GM23248 (cell line): ENCODE results near the gene MDM1. TPM values are rescaled to one million over a fixed set of nuclear protein-coding genes. Genes with fewer than 3 reads are reported as not detected.

Source experiments
- DNase-seq: peaks from one replicate; pipeline ENCODE4 v3.0.0-alpha.2; 2015
- H2AFZ ChIP-seq: fragments of 200-600 bp; sonication (generic); 2 replicates; pipeline ENCODE4 v1.6.1; 2016; ENCODE audit warnings: antibody characterized with exemption
- H3F3A ChIP-seq: fragments of 200-600 bp; sonication (generic); 2 replicates; pipeline ENCODE4 v1.6.1; 2016; ENCODE audit warnings: mild to moderate bottlenecking, antibody characterized with exemption, mixed run types; ENCODE audit not compliant: insufficient read depth
- H3K27ac ChIP-seq: fragments of 200-600 bp; sonication (generic); 2 replicates; pipeline ENCODE4 v1.5.1; 2016; ENCODE audit warnings: mild to moderate bottlenecking
- H3K27me3 ChIP-seq: fragments of 200-600 bp; sonication (generic); replicated peaks from 2 replicates; pipeline ENCODE4 v1.6.1; 2016; ENCODE audit warnings: mild to moderate bottlenecking; ENCODE audit not compliant: insufficient read depth
- H3K36me3 ChIP-seq: fragments of 200-600 bp; sonication (generic); 2 replicates; pipeline ENCODE4 v1.6.1; 2016; ENCODE audit warnings: low read depth, mild to moderate bottlenecking
- H3K4me1 ChIP-seq: fragments of 200-600 bp; sonication (generic); 2 replicates; pipeline ENCODE4 v1.6.1; 2016; ENCODE audit warnings: mild to moderate bottlenecking; ENCODE audit not compliant: insufficient read depth
- H3K4me2 ChIP-seq: fragments of 200-600 bp; sonication (generic); one replicate; pipeline ENCODE4 v1.6.1; 2016; ENCODE audit warnings: mild to moderate bottlenecking; ENCODE audit not compliant: unreplicated experiment
- H3K4me3 ChIP-seq: fragments of 200-600 bp; sonication (generic); 2 replicates; pipeline ENCODE4 v1.5.1; 2016; ENCODE audit warnings: mild to moderate bottlenecking
- H3K79me2 ChIP-seq: fragments of 200-600 bp; sonication (generic); 2 replicates; pipeline ENCODE4 v1.6.1; 2016; ENCODE audit warnings: mild to moderate bottlenecking; ENCODE audit not compliant: insufficient read depth
- H3K9ac ChIP-seq: fragments of 200-600 bp; sonication (generic); 2 replicates; pipeline ENCODE4 v1.6.1; 2016; ENCODE audit warnings: mild to moderate bottlenecking
- H3K9me2 ChIP-seq: fragments of 200-600 bp; sonication (generic); 2 replicates; pipeline ENCODE4 v1.6.1; 2016; ENCODE audit warnings: mixed run types, mild to moderate bottlenecking, moderate library complexity; ENCODE audit not compliant: insufficient read depth
- H3K9me3 ChIP-seq: fragments of 200-600 bp; sonication (generic); one replicate; pipeline ENCODE4 v1.6.1; 2017; ENCODE audit warnings: low read depth
- H4K20me1 ChIP-seq: fragments of 200-600 bp; sonication (generic); 2 replicates; pipeline ENCODE4 v1.6.0; 2016; ENCODE audit not compliant: insufficient read depth
- EZH2 ChIP-seq: fragments of 200-600 bp; sonication (generic); IDR thresholded peaks from 2 replicates; pipeline ENCODE4 v1.6.1; 2018; ENCODE audit warnings: antibody characterized with exemption, mild to moderate bottlenecking; ENCODE audit not compliant: insufficient read depth, poor library complexity, severe bottlenecking
- EZH2phosphoT487 ChIP-seq: fragments of 200-600 bp; sonication (generic); IDR thresholded peaks from 2 replicates; pipeline ENCODE4 v1.6.1; 2018; ENCODE audit warnings: antibody characterized with exemption, moderate library complexity, mild to moderate bottlenecking, low read depth; ENCODE audit not compliant: insufficient read depth
- WGBS, 2 experiments: methylation state at CpG; one replicate each; pipeline ENCODE4 v1.1.6; 2015 to 2017; ENCODE audit warnings: low lambda C conversion rate in 2 of 2, low coverage in 1 of 2; ENCODE audit errors: missing lambda C conversion rate in 2 of 2; 5-methylcytosine and 5-hydroxymethylcytosine counted together
- in situ Hi-C: fragments of 300-500 bp; cut with MboI; formaldehyde crosslinking; loops from 2 replicates; pipeline ENCODE4 v1.15.0; 2020
- polyA plus RNA-seq: library from polyadenylated mRNA; unstranded; fragments of >200 nt; fragmentation: Nextera tagmentation; extraction: Ambion mirVana; gene quantifications from 2 replicates; pipeline ENCODE4 v1.2.1, GENCODE V29; 2016
- total RNA-seq: library from RNA; depleted of rRNA; stranded (reverse); fragments of >200 nt; shearing (Covaris generic); gene quantifications from 2 replicates; pipeline ENCODE4 v1.2.3, GENCODE V29; 2014

MDM1 gene
- total and polyA plus RNA-seq, 2 experiments from 2014 or later = 7.3 to 9.9 TPM

DNA sequence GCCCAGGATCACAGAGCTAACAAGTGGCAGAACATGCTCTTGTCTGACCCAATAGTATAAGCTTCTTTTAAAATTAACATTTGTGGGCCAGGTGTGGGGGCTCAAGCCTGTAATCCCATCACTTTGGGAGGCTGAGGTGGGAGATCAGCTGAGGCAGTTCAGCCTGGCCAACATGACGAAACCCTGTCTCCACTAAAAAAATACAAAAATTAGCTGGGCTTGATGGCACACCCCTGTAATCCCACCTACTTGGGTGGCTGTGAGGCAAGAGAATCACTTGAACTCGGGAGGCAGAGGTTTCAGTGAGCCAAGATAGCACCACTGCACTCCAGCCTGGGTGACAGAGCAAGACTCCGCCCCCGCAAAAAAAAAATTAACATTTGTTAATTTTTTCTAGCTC is 45.8 kb downstream of the MDM1 start:
- H3K79me2 ChIP-seq = no peaks in the 10 kb centered on the region
- 76 to 79% methylated on average over 4 of the region's 4 CpGs for WGBS, 2 experiments
- TF ChIP-seq EZH2phosphoT487 (no peak), EZH2 (no peak)
- no peak for DNase-seq
- no peaks in the 10 kb centered on the region for H3K27me3 ChIP-seq
- no peaks in the 10 kb centered on the region for H3K9me2 ChIP-seq
- H3K4me2 ChIP-seq = no peak overlapping the region
- in situ Hi-C loops = no loop called here
- H2AFZ ChIP-seq = no peak overlapping the region
- H3K9ac ChIP-seq = no peak overlapping the region
- H3K27ac ChIP-seq = no peak overlapping the region
- no peaks in the 10 kb centered on the region for H3K9me3 ChIP-seq
- no peaks in the 10 kb centered on the region for H4K20me1 ChIP-seq
- H3K4me1 ChIP-seq = 0 out of 2 replicates have a peak, but pooled peaks cover 8% of the 10 kb centered on the region
- no peaks in the 10 kb centered on the region for H3F3A ChIP-seq
- no peak overlapping the region for H3K4me3 ChIP-seq
- H3K36me3 ChIP-seq = no peaks in the 10 kb centered on the region

- Histone ChIP-seq H3K9me3 (no peaks in the 10 kb centered on the region), H3K36me3 (no peaks in the 10 kb centered on the region), H3K9me2 (no peaks in the 10 kb centered on the region), H3K4me1 (no peaks in the 10 kb centered on the region), H2AFZ (no peak overlapping the region), H3F3A (no peaks in the 10 kb centered on the region), H3K27me3 (no peaks in the 10 kb centered on the region), H3K9ac (no peak overlapping the region), H3K27ac (no peak overlapping the region), H4K20me1 (no peaks in the 10 kb centered on the region), H3K79me2 (no peaks in the 10 kb centered on the region), H3K4me3 (no peak overlapping the region), H3K4me2 (no peak overlapping the region)
- no peak for DNase-seq
- TF ChIP-seq EZH2 (no peak), EZH2phosphoT487 (no peak)
- in situ Hi-C loops = no loop called here
- WGBS, 2 experiments = 75 to 76% methylated on average over 3 of the region's 3 CpGs
Measured at GRCh38 chr12:68285541-68285940, 46.6 kb downstream of the MDM1 start.

DNA sequence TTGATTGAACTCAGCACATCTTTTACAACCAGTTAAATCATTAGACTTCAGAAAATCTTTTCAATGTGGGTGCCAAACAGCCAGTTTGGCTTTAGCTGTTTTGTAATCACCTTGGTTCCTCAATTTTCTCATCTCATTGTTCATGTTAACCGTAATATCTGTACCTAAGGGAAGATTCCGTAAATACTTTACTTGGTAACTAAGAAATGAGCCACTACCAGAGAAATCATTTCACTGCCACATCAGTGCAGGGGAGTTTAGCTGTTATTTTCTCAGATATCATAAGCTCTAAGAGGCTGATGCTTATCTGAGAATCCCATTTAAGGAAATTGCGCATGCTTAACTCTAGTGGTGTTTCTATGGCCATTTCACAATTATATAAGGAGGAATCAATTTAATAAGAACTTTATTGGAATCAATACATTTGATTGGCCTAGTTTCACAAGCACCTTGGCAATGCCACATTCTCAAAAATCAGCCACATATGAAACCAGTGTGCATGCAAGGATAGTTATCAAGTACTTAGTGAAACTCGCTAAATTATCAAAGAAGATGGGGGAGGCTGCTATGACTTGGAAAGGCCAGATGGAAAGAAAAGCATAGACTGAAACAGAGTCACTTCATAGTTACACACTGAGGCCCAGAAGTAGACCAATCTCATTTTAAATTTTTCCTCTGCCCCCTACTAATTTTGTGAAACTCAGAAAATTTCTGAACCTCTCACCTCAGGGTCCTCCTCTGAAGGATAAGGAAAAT is 50.7 kb downstream of the MDM1 start:
- Histone ChIP-seq H2AFZ (no peak overlapping the region), H3K9me3 (no peaks in the 10 kb centered on the region), H4K20me1 (no peaks in the 10 kb centered on the region), H3K27ac (no peak overlapping the region), H3K36me3 (no peaks in the 10 kb centered on the region), H3K27me3 (no peaks in the 10 kb centered on the region), H3K9me2 (no peaks in the 10 kb centered on the region), H3K4me1 (no peaks in the 10 kb centered on the region; the same call in 1 of the 2 replicates), H3K9ac (no peak overlapping the region), H3K4me3 (no peak overlapping the region), H3F3A (no peaks in the 10 kb centered on the region), H3K79me2 (no peaks in the 10 kb centered on the region), H3K4me2 (no peak overlapping the region)
- TF ChIP-seq EZH2 = no peak
- TF ChIP-seq EZH2phosphoT487 = no peak
- WGBS, 2 experiments = 83 to 84% methylated on average over 4 of the region's 4 CpGs
- in situ Hi-C loops = no loop called here
- DNase-seq = no peak

DNA sequence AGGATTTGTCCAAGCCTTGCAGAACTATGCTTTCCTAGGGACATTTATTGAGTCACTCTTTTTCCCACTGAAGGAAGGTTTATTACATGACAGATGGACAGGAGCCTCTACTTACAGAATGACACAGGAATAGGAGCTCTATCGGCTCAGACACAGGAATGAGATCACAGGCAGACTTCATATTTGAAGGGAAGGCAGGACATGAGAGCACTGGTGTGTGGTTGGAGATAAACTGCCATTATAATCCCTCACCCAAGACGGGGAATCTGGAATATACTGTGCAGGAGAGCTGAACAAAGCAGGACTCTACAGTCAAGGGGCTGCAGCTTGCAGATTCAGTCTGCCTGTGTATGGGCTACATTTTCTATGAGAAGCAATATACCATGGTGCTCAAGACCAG is 51.9 kb downstream of the MDM1 start:
- H3K9me2 ChIP-seq = no peaks in the 10 kb centered on the region
- H3K79me2 ChIP-seq = no peaks in the 10 kb centered on the region
- in situ Hi-C loops = no loop called here
- no peak for TF ChIP-seq EZH2phosphoT487
- TF ChIP-seq EZH2 = no peak
- no peaks in the 10 kb centered on the region; the same call in 1 of the 2 replicates for H3K4me1 ChIP-seq
- no peak for DNase-seq
- H3K27me3 ChIP-seq = no peaks in the 10 kb centered on the region
- no peak overlapping the region for H2AFZ ChIP-seq
- H3F3A ChIP-seq = no peaks in the 10 kb centered on the region
- H3K9me3 ChIP-seq = no peaks in the 10 kb centered on the region
- no peak overlapping the region for H3K27ac ChIP-seq
- WGBS, 2 experiments = 70 to 76% methylated on average over 2 of the region's 2 CpGs
- H3K4me3 ChIP-seq = no peak overlapping the region
- H3K9ac ChIP-seq = no peak overlapping the region
- no peaks in the 10 kb centered on the region for H3K36me3 ChIP-seq
- no peak overlapping the region for H3K4me2 ChIP-seq
- no peaks in the 10 kb centered on the region for H4K20me1 ChIP-seq
